Measurements from ENCODE around the gene FBN2. TPM values are rescaled to one million over a fixed set of nuclear protein-coding genes. Genes with fewer than 3 reads are reported as not detected.
A peak's percentile ranks its signal among the peaks of the same experiment; 100 is the strongest.
"Not testable (repeated sequence)": the region's sequence is repeated elsewhere in the genome, so short reads cannot be mapped to it uniquely, and the experiment has no call there.

The FBN2 gene
- total RNA-seq, 1 donor from 2014 or later: 6.6 TPM

DNA sequence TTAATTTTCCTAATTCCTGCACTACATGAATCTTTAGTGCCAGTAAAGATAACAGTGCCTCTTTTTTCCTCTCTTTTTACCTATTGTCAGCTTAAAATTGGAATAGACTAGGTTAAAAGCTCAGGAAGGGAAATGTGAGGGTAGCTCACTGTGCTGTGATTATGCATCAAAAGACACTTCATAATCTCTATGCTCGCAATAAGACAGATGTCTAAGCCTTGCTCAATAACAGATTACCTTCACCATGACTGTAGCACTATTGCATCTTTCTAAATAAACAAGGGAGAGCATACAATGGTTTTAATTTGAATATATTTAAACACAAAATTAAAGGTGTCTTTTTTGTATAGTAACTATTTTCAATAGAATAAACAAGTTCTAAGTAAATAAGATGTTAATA lies 130.1 kb downstream of the FBN2 start:
- no peak for DNase-seq (ENCODE audit: low spot score, unreplicated experiment)
- Mint-ChIP-seq H3K36me3 (ENCODE audit: insufficient read depth) (no peaks in the 10 kb centered on the region), H3K4me3 (ENCODE audit: low read depth) (no peak overlapping the region), H3K27ac (no peak overlapping the region), H3K9me3 (ENCODE audit: low read depth) (no peaks in the 10 kb centered on the region), H3K27me3 (no peaks in the 10 kb centered on the region), H3K4me1 (ENCODE audit: low read depth) (no peaks in the 10 kb centered on the region)
- TF ChIP-seq, protein P1, sequence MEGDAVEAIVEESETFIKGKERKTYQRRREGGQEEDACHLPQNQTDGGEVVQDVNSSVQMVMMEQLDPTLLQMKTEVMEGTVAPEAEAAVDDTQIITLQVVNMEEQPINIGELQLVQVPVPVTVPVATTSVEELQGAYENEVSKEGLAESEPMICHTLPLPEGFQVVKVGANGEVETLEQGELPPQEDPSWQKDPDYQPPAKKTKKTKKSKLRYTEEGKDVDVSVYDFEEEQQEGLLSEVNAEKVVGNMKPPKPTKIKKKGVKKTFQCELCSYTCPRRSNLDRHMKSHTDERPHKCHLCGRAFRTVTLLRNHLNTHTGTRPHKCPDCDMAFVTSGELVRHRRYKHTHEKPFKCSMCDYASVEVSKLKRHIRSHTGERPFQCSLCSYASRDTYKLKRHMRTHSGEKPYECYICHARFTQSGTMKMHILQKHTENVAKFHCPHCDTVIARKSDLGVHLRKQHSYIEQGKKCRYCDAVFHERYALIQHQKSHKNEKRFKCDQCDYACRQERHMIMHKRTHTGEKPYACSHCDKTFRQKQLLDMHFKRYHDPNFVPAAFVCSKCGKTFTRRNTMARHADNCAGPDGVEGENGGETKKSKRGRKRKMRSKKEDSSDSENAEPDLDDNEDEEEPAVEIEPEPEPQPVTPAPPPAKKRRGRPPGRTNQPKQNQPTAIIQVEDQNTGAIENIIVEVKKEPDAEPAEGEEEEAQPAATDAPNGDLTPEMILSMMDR (IDR thresholded peaks at IDR 0.05; ENCODE audit: unreplicated experiment): no peak

- Mint-ChIP-seq H3K27ac (no peak overlapping the region), H3K36me3 (ENCODE audit: insufficient read depth) (no peaks in the 10 kb centered on the region), H3K4me3 (ENCODE audit: low read depth) (no peak overlapping the region), H3K9me3 (ENCODE audit: low read depth) (no peaks in the 10 kb centered on the region), H3K4me1 (ENCODE audit: low read depth) (peaks cover 1% of the 10 kb centered on the region), H3K27me3 (no peaks in the 10 kb centered on the region)
- no peak for DNase-seq (ENCODE audit: low spot score, unreplicated experiment)
- TF ChIP-seq, protein P1 (IDR thresholded peaks at IDR 0.05; ENCODE audit: unreplicated experiment): no peak
Observed at GRCh38 chr5:128406803-128407202, 131.2 kb downstream of the FBN2 start.

- H3K27me3 Mint-ChIP-seq: no peaks in the 10 kb centered on the region
- H3K36me3 Mint-ChIP-seq (ENCODE audit: insufficient read depth): peaks cover 1% of the 10 kb centered on the region
- H3K27ac Mint-ChIP-seq: peak overlapping the region; percentile 56
- peaks cover 3% of the 10 kb centered on the region for H3K9me3 Mint-ChIP-seq (ENCODE audit: low read depth)
- DNase-seq (ENCODE audit: low spot score, unreplicated experiment): no peak
- H3K4me3 Mint-ChIP-seq (ENCODE audit: low read depth): no peak overlapping the region
- peaks cover 1% of the 10 kb centered on the region for H3K4me1 Mint-ChIP-seq (ENCODE audit: low read depth)
- TF ChIP-seq, protein P1 (IDR thresholded peaks at IDR 0.05; ENCODE audit: unreplicated experiment): no peak
Observed at GRCh38 chr5:128405159-128405558, 132.9 kb downstream of the FBN2 start.

- peaks cover 1% of the 10 kb centered on the region for H3K4me1 Mint-ChIP-seq (ENCODE audit: low read depth)
- no peak for DNase-seq (ENCODE audit: low spot score, unreplicated experiment)
- no peak overlapping the region for H3K27ac Mint-ChIP-seq
- no peak overlapping the region for H3K4me3 Mint-ChIP-seq (ENCODE audit: low read depth)
- TF ChIP-seq, protein P1 (IDR thresholded peaks at IDR 0.05; ENCODE audit: unreplicated experiment): no peak
- peaks cover 1% of the 10 kb centered on the region for H3K36me3 Mint-ChIP-seq (ENCODE audit: insufficient read depth)
- H3K9me3 Mint-ChIP-seq (ENCODE audit: low read depth): peaks cover 7% of the 10 kb centered on the region
- no peaks in the 10 kb centered on the region for H3K27me3 Mint-ChIP-seq
Observed at GRCh38 chr5:128403333-128403732, 134.7 kb downstream of the FBN2 start.

DNA sequence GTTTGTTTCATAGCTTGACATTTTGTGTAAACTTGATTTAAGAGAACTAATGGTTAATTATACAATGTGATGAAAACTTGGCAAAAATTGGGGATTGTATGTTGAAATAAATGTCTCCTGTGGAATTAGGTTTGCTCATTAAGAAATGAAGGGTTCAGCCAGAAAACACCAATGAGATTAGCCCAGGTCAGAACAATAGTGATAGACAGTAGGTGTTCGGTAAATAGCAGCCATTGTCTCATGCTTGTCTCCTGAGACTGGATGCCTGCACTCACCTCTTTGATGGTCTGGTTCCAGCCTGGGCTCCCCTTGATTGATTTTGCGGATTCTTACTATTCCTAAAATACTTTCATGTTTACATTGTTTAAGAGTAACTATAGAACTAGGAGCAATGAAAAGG lies 135.5 kb downstream of the FBN2 start:
- no peak overlapping the region for H3K27ac Mint-ChIP-seq
- TF ChIP-seq, protein P1 (IDR thresholded peaks at IDR 0.05; ENCODE audit: unreplicated experiment): no peak
- DNase-seq (ENCODE audit: low spot score, unreplicated experiment): no peak
- H3K4me1 Mint-ChIP-seq (ENCODE audit: low read depth): peaks cover 1% of the 10 kb centered on the region
- no peak overlapping the region for H3K4me3 Mint-ChIP-seq (ENCODE audit: low read depth)
- peaks cover 1% of the 10 kb centered on the region for H3K36me3 Mint-ChIP-seq (ENCODE audit: insufficient read depth)
- H3K27me3 Mint-ChIP-seq: no peaks in the 10 kb centered on the region
- H3K9me3 Mint-ChIP-seq (ENCODE audit: low read depth): peaks cover 7% of the 10 kb centered on the region

DNA sequence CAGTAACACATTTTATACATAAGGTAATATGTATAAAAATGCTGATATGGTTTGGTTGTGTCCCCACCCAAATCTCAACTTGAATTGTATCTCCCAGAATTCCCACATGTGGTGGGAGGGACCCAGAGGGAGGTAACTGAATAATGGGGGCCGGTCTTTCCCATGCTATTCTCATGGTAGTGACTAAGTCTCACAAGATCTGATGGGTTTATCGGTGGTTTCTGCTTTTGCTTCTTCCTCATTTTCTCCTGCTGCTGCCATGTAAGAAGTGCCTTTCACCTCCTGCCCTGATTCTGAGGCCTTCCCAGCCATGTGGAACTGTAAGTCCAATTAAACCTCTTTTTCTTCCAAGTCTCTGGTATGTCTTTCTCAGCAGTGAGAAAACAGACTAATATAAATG lies 137.3 kb downstream of the FBN2 start:
- not testable (repeated sequence) for H3K4me1 Mint-ChIP-seq (ENCODE audit: low read depth); H3K9me3 Mint-ChIP-seq (ENCODE audit: low read depth); H3K27me3 Mint-ChIP-seq; H3K4me3 Mint-ChIP-seq (ENCODE audit: low read depth); H3K36me3 Mint-ChIP-seq (ENCODE audit: insufficient read depth); H3K27ac Mint-ChIP-seq; DNase-seq (ENCODE audit: low spot score, unreplicated experiment)
